Immature natural killer cell (primary cell): ENCODE data around the gene RAP1GAP. TPM values are rescaled to one million over a fixed set of nuclear protein-coding genes. Genes with fewer than 3 reads are reported as not detected.
"Not testable (repeated sequence)": the region's sequence is repeated elsewhere in the genome, so short reads cannot be mapped to it uniquely, and the experiment has no call there.

Experiments used
- DNase-seq, 3 donors: peaks; one replicate each; pipeline ENCODE4 v3.0.0; 2022; ENCODE audit warnings: mixed read lengths in 1 of 3
- H3K27ac Mint-ChIP-seq, 6 donors: one replicate each; pipeline ENCODE4 v1.8.0; 2020; ENCODE audit warnings: mixed read lengths in 6 of 6, mild to moderate bottlenecking in 5 of 6, inconsistent platforms in 4 of 6, moderate library complexity in 3 of 6
- H3K27me3 Mint-ChIP-seq, 3 donors: one replicate each; pipeline ENCODE4 v1.8.0; 2020 to 2021; ENCODE audit warnings: low read depth in 3 of 3, mild to moderate bottlenecking in 3 of 3, mixed read lengths in 3 of 3, moderate library complexity in 3 of 3, inconsistent platforms in 1 of 3
- H3K36me3 Mint-ChIP-seq, 3 donors: one replicate each; pipeline ENCODE4 v1.8.0; 2020; ENCODE audit warnings: mixed read lengths in 3 of 3, inconsistent platforms in 2 of 3, mild to moderate bottlenecking in 2 of 3
- H3K4me1 Mint-ChIP-seq, 2 donors: one replicate each; pipeline ENCODE4 v1.8.0; 2020; ENCODE audit warnings: inconsistent platforms in 2 of 2, mild to moderate bottlenecking in 2 of 2, mixed read lengths in 2 of 2, moderate library complexity in 1 of 2
- H3K4me3 Mint-ChIP-seq, 5 donors: one replicate each; pipeline ENCODE4 v1.8.0; 2020; ENCODE audit warnings: mild to moderate bottlenecking in 5 of 5, mixed read lengths in 5 of 5, inconsistent platforms in 3 of 5, moderate library complexity in 3 of 5
- H3K9me3 Mint-ChIP-seq, 6 donors: one replicate each; pipeline ENCODE4 v1.8.0; 2020; ENCODE audit warnings: mild to moderate bottlenecking in 6 of 6, mixed read lengths in 6 of 6, inconsistent platforms in 4 of 6, moderate library complexity in 3 of 6
- polyA plus RNA-seq, 3 donors: library from polyadenylated mRNA; unstranded; fragments of 300-500 nt; fragmentation: Illumina TruSeq; gene quantifications; one replicate each; pipeline ENCODE4 v1.2.3, GENCODE V29; 2021

RAP1GAP gene
- polyA plus RNA-seq, 3 donors from 2014 or later, result not detected

GRCh38 chr1:21641537-21641936 is 27.6 kb downstream of the RAP1GAP start:
- H3K27ac Mint-ChIP-seq, result no peak overlapping the region
- peaks cover 2 to 6% (median 2%) of the 10 kb centered on the region in 3 donors for H3K27me3 Mint-ChIP-seq
- no peaks in the 10 kb centered on the region for H3K36me3 Mint-ChIP-seq
- no peaks in the 10 kb centered on the region for H3K4me1 Mint-ChIP-seq
- no peaks in the 10 kb centered on the region for H3K9me3 Mint-ChIP-seq
- H3K4me3 Mint-ChIP-seq, result no peak overlapping the region
- DNase-seq, result no peak

GRCh38 chr1:21641076-21641475 is 28.1 kb downstream of the RAP1GAP start:
- Mint-ChIP-seq H3K27me3 (peaks cover 2 to 4% (median 2%) of the 10 kb centered on the region in 3 donors), H3K9me3 (no peaks in the 10 kb centered on the region), H3K27ac (no peak overlapping the region), H3K4me1 (no peaks in the 10 kb centered on the region), H3K36me3 (no peaks in the 10 kb centered on the region), H3K4me3 (no peak overlapping the region)
- no peak for DNase-seq

GRCh38 chr1:21640653-21641052 is 28.5 kb downstream of the RAP1GAP start:
- Mint-ChIP-seq H3K27ac (no peak overlapping the region), H3K4me3 (no peak overlapping the region), H3K4me1 (no peaks in the 10 kb centered on the region), H3K27me3 (peaks cover 2 to 4% (median 2%) of the 10 kb centered on the region in 3 donors), H3K36me3 (no peaks in the 10 kb centered on the region), H3K9me3 (no peaks in the 10 kb centered on the region)
- no peak for DNase-seq

GRCh38 chr1:21639594-21640041 is 29.5 kb downstream of the RAP1GAP start:
- Mint-ChIP-seq H3K36me3 (no peaks in the 10 kb centered on the region), H3K4me3 (no peak overlapping the region), H3K4me1 (no peaks in the 10 kb centered on the region), H3K27me3 (peaks cover 2 to 8% (median 3%) of the 10 kb centered on the region in 3 donors), H3K9me3 (no peaks in the 10 kb centered on the region), H3K27ac (no peak overlapping the region)
- no peak for DNase-seq

GRCh38 chr1:21638531-21639341 is 30.4 kb downstream of the RAP1GAP start:
- Mint-ChIP-seq H3K27me3 (peaks cover 2 to 8% (median 3%) of the 10 kb centered on the region in 3 donors), H3K9me3 (no peaks in the 10 kb centered on the region), H3K36me3 (no peaks in the 10 kb centered on the region), H3K27ac (no peak overlapping the region), H3K4me1 (no peaks in the 10 kb centered on the region), H3K4me3 (no peak overlapping the region)
- DNase-seq, result no peak

GRCh38 chr1:21637514-21637913 is 31.6 kb downstream of the RAP1GAP start:
- Mint-ChIP-seq H3K9me3 (no peaks in the 10 kb centered on the region), H3K36me3 (no peaks in the 10 kb centered on the region), H3K27me3 (peaks cover 3 to 8% (median 4%) of the 10 kb centered on the region in 3 donors), H3K4me3 (no peak overlapping the region), H3K27ac (no peak overlapping the region), H3K4me1 (no peaks in the 10 kb centered on the region)
- no peak for DNase-seq

GRCh38 chr1:21636029-21636428 is 33.1 kb downstream of the RAP1GAP start:
- DNase-seq, result no peak
- Mint-ChIP-seq H3K27me3 (peaks cover 3 to 10% (median 5%) of the 10 kb centered on the region in 3 donors), H3K36me3 (no peaks in the 10 kb centered on the region), H3K27ac (no peak overlapping the region), H3K9me3 (no peaks in the 10 kb centered on the region), H3K4me1 (no peaks in the 10 kb centered on the region), H3K4me3 (no peak overlapping the region)

- Mint-ChIP-seq H3K4me1 (no peaks in the 10 kb centered on the region), H3K36me3 (no peaks in the 10 kb centered on the region), H3K27ac (no peak overlapping the region), H3K27me3 (peaks cover 3 to 13% (median 4%) of the 10 kb centered on the region in 3 donors), H3K4me3 (no peak overlapping the region), H3K9me3 (no peaks in the 10 kb centered on the region)
- no peak for DNase-seq
These were observed 34.2 kb downstream of the RAP1GAP start for GRCh38 chr1:21634806-21635535.

GRCh38 chr1:21633992-21634805 is 35.0 kb downstream of the RAP1GAP start:
- peaks cover 1 to 13% (median 5%) of the 10 kb centered on the region in 3 donors for H3K27me3 Mint-ChIP-seq
- no peak overlapping the region for H3K4me3 Mint-ChIP-seq
- no peaks in the 10 kb centered on the region for H3K36me3 Mint-ChIP-seq
- no peaks in the 10 kb centered on the region for H3K4me1 Mint-ChIP-seq
- H3K27ac Mint-ChIP-seq, result no peak overlapping the region
- no peak for DNase-seq
- H3K9me3 Mint-ChIP-seq, result no peaks in the 10 kb centered on the region

- H3K27ac Mint-ChIP-seq, result no peak overlapping the region
- H3K36me3 Mint-ChIP-seq, result no peaks in the 10 kb centered on the region
- no peaks in the 10 kb centered on the region for H3K9me3 Mint-ChIP-seq
- H3K4me1 Mint-ChIP-seq, result no peaks in the 10 kb centered on the region
- peaks cover 1 to 10% (median 6%) of the 10 kb centered on the region in 3 donors for H3K27me3 Mint-ChIP-seq
- H3K4me3 Mint-ChIP-seq, result no peak overlapping the region
- no peak for DNase-seq
These were observed 35.9 kb downstream of the RAP1GAP start for GRCh38 chr1:21633141-21633755.

- no peak for DNase-seq
- no peaks in the 10 kb centered on the region for H3K4me1 Mint-ChIP-seq
- no peak overlapping the region for H3K27ac Mint-ChIP-seq
- no peak overlapping the region for H3K4me3 Mint-ChIP-seq
- H3K36me3 Mint-ChIP-seq, result no peaks in the 10 kb centered on the region
- H3K27me3 Mint-ChIP-seq, result peaks cover 1 to 10% (median 6%) of the 10 kb centered on the region in 3 donors
- no peaks in the 10 kb centered on the region for H3K9me3 Mint-ChIP-seq
These were observed 36.9 kb downstream of the RAP1GAP start for GRCh38 chr1:21631944-21632887.

GRCh38 chr1:21631590-21631943 is 37.6 kb downstream of the RAP1GAP start:
- H3K4me3 Mint-ChIP-seq, H3K27ac Mint-ChIP-seq, DNase-seq, H3K36me3 Mint-ChIP-seq, H3K9me3 Mint-ChIP-seq, H3K4me1 Mint-ChIP-seq: not testable (repeated sequence)
- H3K27me3 Mint-ChIP-seq, result peaks cover 1 to 10% (median 6%) of the 10 kb centered on the region in 3 donors
